Panc1 (cell line): ENCODE data around the gene AKR1C2.
"Not testable (repeated sequence)": the region's sequence is repeated elsewhere in the genome, so short reads cannot be mapped to it uniquely, and the experiment has no call there.

Experiments
- CTCF ChIP-seq: fragments of 450-650 bp; IDR thresholded peaks from 2 replicates; pipeline ENCODE4 v1.5.1; 2017; ENCODE audit warnings: mild to moderate bottlenecking
- POLR2AphosphoS5 ChIP-seq: IDR thresholded peaks from 2 replicates; pipeline ENCODE4 v1.6.1; 2012; ENCODE audit warnings: mild to moderate bottlenecking, low read depth, low read length, moderate library complexity
- REST ChIP-seq, 2 experiments: IDR thresholded peaks; 2 replicates each; pipeline ENCODE4 v1.6.1; 2011 to 2012; ENCODE audit warnings: low read depth in 2 of 2, control low read depth in 1 of 2, low read length in 1 of 2, mild to moderate bottlenecking in 1 of 2, moderate library complexity in 1 of 2; ENCODE audit not compliant: insufficient read depth in 1 of 2
- SIN3A ChIP-seq: IDR thresholded peaks from 2 replicates; pipeline ENCODE4 v1.6.1; 2012; ENCODE audit warnings: low read depth, mild to moderate bottlenecking, low read length, moderate library complexity, borderline replicate concordance; ENCODE audit not compliant: insufficient read depth

- not testable (repeated sequence) for TF ChIP-seq CTCF; REST (IDR thresholded peaks at IDR 0.05; ENCODE audit: insufficient read depth in 1 of 2, low read depth in 2 of 2, low read length in 1 of 2); POLR2AphosphoS5; SIN3A
Observed at GRCh38 chr10:4970362-4970761, 33.3 kb downstream of the AKR1C2 start.
